NCI-H774 (cell line): Measurements from ENCODE around the gene ZBTB16.

Experiments
- DNase-seq: peaks from one replicate; lab custom pipeline; 2025; lab: John Stamatoyannopoulos, UW

Gene ZBTB16

DNA sequence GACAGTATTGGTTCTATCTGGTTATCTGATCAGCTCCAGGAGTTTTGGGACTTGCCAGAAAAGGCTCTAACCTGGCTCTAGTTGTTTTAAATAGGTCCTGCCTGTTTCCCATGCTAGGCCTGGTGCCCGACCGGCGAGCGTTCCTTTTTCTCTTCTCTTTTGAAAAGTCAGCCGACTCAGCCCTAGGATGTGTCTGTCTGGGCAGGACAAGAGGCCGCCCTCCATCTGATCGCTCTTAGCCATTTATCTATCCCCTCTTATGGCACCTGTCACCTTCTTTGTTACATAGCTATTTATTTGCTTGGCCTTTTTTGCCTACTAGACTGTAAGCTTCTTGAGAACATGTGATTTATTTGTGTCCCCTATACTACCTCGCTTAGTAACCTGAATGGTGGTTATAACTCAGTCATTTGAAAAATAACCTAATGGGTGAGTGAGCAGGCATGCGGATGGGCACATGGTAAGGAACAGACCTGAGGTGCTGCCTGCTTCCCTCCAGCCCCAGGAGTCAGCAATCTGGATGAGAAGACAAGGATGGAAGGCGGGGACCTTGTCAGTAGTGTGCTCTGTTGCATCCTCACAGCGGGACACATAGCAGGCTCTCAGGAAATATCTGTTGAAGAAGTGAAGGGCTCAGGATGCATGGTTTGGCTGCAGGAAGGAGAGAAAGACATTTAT, 108.4 kb downstream of the ZBTB16 start:
- DNase-seq: no peak

GRCh38 chr11:114168691-114169090, 109.2 kb downstream of the ZBTB16 start:
- peak; percentile 45 for DNase-seq

GRCh38 chr11:114169321-114169749, 109.8 kb downstream of the ZBTB16 start:
- DNase-seq: no peak

DNA sequence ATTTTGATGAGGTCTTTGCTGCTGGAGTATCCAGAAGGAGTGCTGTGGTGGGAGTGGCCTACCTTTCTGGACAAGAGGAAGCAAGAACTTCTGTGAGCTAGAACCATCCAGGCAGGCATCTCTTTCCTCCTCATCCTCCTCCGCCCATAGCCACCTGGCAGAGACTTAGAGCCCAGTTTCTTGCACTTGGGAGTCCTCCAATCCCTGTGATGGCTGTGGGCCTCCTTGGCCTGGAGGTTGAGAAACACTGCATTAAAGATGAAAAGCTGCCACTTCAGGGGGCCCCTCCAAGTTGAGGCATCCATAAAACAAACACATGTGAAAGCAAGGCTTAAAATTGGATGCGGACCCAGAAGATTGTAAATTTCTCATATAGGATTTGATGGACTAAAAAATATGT, 110.3 kb downstream of the ZBTB16 start:
- no peak for DNase-seq

- no peak for DNase-seq
Observed at GRCh38 chr11:114170226-114170625, 110.7 kb downstream of the ZBTB16 start.

- no peak for DNase-seq
Observed at GRCh38 chr11:114171257-114172054, 111.9 kb downstream of the ZBTB16 start.

GRCh38 chr11:114172055-114172861, 112.7 kb downstream of the ZBTB16 start:
- DNase-seq: no peak

- DNase-seq: no peak
Observed at GRCh38 chr11:114172871-114173444, 113.4 kb downstream of the ZBTB16 start.

GRCh38 chr11:114173843-114174242, 114.3 kb downstream of the ZBTB16 start:
- no peak for DNase-seq

- DNase-seq: no peak
Observed at GRCh38 chr11:114174712-114175495, 115.4 kb downstream of the ZBTB16 start.

- DNase-seq: no peak
Observed at GRCh38 chr11:114175706-114176105, 116.2 kb downstream of the ZBTB16 start.

- DNase-seq: no peak
Observed at GRCh38 chr11:114176321-114176720, 116.8 kb downstream of the ZBTB16 start.

GRCh38 chr11:114178656-114179055, 119.1 kb downstream of the ZBTB16 start:
- no peak for DNase-seq

- DNase-seq: peak; percentile 23
Observed at GRCh38 chr11:114179234-114179941, 119.9 kb downstream of the ZBTB16 start.

GRCh38 chr11:114180301-114181055, 121.0 kb downstream of the ZBTB16 start:
- peak; percentile 36 for DNase-seq

DNA sequence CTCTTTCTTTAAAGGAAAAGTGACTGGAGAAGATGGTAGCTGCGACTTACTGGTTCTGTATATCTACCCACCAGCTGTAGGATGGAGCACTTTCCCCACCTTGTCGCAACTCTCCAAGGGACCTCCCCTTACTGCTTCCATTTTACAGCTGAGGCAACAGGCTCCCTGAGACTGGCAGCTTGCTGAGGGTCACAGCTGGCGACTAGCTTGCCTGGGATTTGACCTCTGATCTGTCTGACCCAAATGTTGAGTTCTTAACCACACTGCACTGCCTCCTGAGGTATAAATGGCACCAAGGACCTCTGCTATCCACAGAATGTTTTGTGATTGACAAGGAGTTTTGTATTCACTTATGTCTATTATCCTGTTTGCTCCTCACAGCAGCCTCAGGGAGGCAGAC, 121.7 kb downstream of the ZBTB16 start:
- no peak for DNase-seq

- DNase-seq: no peak
Observed at GRCh38 chr11:114181752-114182151, 122.2 kb downstream of the ZBTB16 start.

DNA sequence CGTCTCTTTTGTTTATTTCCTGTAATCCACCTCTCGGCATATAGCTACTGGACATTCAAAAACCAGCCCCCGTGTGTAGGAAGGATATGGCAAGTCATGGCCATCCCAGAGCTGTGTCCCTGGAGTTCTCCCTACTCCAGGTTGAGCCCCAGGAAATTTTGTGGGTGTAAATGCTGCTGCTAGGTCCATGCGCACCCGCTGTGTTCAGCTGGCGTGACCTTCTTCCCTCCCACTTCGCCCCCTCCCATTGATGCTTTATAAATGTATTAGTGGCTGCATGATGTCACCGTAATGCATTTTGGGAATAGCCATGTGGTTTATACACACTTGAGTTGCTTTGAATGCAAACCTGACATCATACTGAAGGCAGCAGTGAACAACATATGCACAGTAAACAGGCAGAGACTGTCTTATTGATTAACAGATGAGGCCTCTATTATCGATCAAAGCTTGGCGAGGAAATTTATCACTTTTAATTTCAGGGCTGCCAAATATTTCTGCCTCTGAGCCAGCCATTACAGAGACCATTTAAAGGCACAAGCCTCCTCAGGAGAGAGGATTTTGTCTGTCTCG, 123.0 kb downstream of the ZBTB16 start:
- DNase-seq: no peak

DNA sequence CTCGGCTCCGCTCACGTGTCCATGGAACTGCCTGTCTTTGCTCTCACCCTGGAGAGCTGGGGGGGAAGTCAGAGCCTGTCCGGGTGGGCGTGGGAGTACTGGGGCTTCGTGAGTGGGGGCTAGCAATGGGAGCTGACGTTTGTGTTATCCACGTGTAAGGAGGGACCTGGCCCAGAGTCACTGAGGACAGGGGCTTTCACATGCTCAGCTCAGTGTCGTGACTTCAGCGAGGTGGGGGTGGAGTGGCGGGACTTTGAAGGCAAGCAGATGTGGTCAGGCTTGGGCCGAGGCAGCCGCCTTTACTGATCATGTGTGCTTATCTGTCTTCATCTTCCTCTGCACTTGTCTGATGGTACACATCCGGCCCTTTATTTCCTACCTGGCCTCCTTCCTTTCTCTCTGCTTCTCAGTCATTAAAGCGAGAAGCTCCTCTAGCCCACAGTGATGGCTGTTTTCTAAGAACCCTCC, 123.6 kb downstream of the ZBTB16 start:
- DNase-seq: no peak

- no peak for DNase-seq
Observed at GRCh38 chr11:114185436-114185835, 125.9 kb downstream of the ZBTB16 start.
